ENCODE data around the gene PDE4A. TPM values are rescaled to one million over a fixed set of nuclear protein-coding genes. Genes with fewer than 3 reads are reported as not detected.
"Not testable (repeated sequence)": the region's sequence is repeated elsewhere in the genome, so short reads cannot be mapped to it uniquely, and the experiment has no call there.

PDE4A gene
- polyA plus RNA-seq, 2 donors: 1.2 to 1.3 TPM

- Histone ChIP-seq H3K9me3 (ENCODE audit: control insufficient read depth in 2 of 2, insufficient read depth in 1 of 2, low read depth in 1 of 2, low read length in 1 of 2) (no peaks in the 10 kb centered on the region), H3K36me3 (ENCODE audit: control insufficient read depth in 2 of 2, insufficient read depth in 2 of 2, low read length in 1 of 2) (no peaks in the 10 kb centered on the region), H3K27me3 (ENCODE audit: control insufficient read depth in 1 of 2, insufficient read depth in 2 of 2, low read length in 2 of 2) (no peaks in the 10 kb centered on the region), H3K27ac (ENCODE audit: low read depth in 2 of 2, low read length in 1 of 2) (no peak overlapping the region), H3K4me1 (ENCODE audit: control insufficient read depth in 2 of 2, insufficient read depth in 2 of 2, low read length in 1 of 2) (no peaks in the 10 kb centered on the region), H3K4me3 (ENCODE audit: low read depth in 1 of 2, low read length in 2 of 2) (no peak overlapping the region)
- 65% methylated on average over 4 of the region's 4 CpGs for WGBS, 2 donors
These were observed 33.5 kb downstream of the PDE4A start for GRCh38 chr19:10453852-10454251.

- WGBS, 2 donors: 38 to 48% methylated on average over 5 of the region's 5 CpGs
These were observed 33.9 kb downstream of the PDE4A start for GRCh38 chr19:10454267-10454666.

GRCh38 chr19:10458733-10459132 lies 38.4 kb downstream of the PDE4A start:
- H3K27ac ChIP-seq (ENCODE audit: low read depth in 2 of 2, low read length in 1 of 2); H3K4me1 ChIP-seq (ENCODE audit: control insufficient read depth in 2 of 2, insufficient read depth in 2 of 2, low read length in 1 of 2); H3K9me3 ChIP-seq (ENCODE audit: control insufficient read depth in 2 of 2, insufficient read depth in 1 of 2, low read depth in 1 of 2, low read length in 1 of 2); H3K4me3 ChIP-seq (ENCODE audit: low read depth in 1 of 2, low read length in 2 of 2); H3K36me3 ChIP-seq (ENCODE audit: control insufficient read depth in 2 of 2, insufficient read depth in 2 of 2, low read length in 1 of 2); H3K27me3 ChIP-seq (ENCODE audit: control insufficient read depth in 1 of 2, insufficient read depth in 2 of 2, low read length in 2 of 2): not testable (repeated sequence)
- 88 to 92% methylated on average over 7 of the region's 7 CpGs for WGBS, 2 donors

More at GRCh38 chr19:10454267-10454666, 33.9 kb downstream of the PDE4A start:
- Histone ChIP-seq H3K27me3 (ENCODE audit: control insufficient read depth in 1 of 2, insufficient read depth in 2 of 2, low read length in 2 of 2) (no peaks in the 10 kb centered on the region), H3K4me1 (ENCODE audit: control insufficient read depth in 2 of 2, insufficient read depth in 2 of 2, low read length in 1 of 2) (no peaks in the 10 kb centered on the region), H3K4me3 (ENCODE audit: low read depth in 1 of 2, low read length in 2 of 2) (no peak overlapping the region), H3K36me3 (ENCODE audit: control insufficient read depth in 2 of 2, insufficient read depth in 2 of 2, low read length in 1 of 2) (no peaks in the 10 kb centered on the region), H3K9me3 (ENCODE audit: control insufficient read depth in 2 of 2, insufficient read depth in 1 of 2, low read depth in 1 of 2, low read length in 1 of 2) (no peaks in the 10 kb centered on the region), H3K27ac (ENCODE audit: low read depth in 2 of 2, low read length in 1 of 2) (no peak overlapping the region)

GRCh38 chr19:10460714-10461046 lies 40.3 kb downstream of the PDE4A start:
- no peaks in the 10 kb centered on the region for H3K27me3 ChIP-seq (ENCODE audit: control insufficient read depth in 1 of 2, insufficient read depth in 2 of 2, low read length in 2 of 2)
- H3K9me3 ChIP-seq (ENCODE audit: control insufficient read depth in 2 of 2, insufficient read depth in 1 of 2, low read depth in 1 of 2, low read length in 1 of 2): no peaks in the 10 kb centered on the region
- WGBS, 2 donors: 47 to 50% methylated on average over 8 of the region's 8 CpGs
- H3K4me1 ChIP-seq (ENCODE audit: control insufficient read depth in 2 of 2, insufficient read depth in 2 of 2, low read length in 1 of 2): peaks cover 4 to 7% of the 10 kb centered on the region in 2 donors
- H3K4me3 ChIP-seq (ENCODE audit: low read depth in 1 of 2, low read length in 2 of 2): no peak overlapping the region
- peaks cover 0 to 5% of the 10 kb centered on the region in 2 donors for H3K36me3 ChIP-seq (ENCODE audit: control insufficient read depth in 2 of 2, insufficient read depth in 2 of 2, low read length in 1 of 2)
- no peak overlapping the region for H3K27ac ChIP-seq (ENCODE audit: low read depth in 2 of 2, low read length in 1 of 2)

- peak overlapping the region in 1 of 2 donors; percentile 38 for H3K4me3 ChIP-seq (ENCODE audit: low read depth in 1 of 2, low read length in 2 of 2)
- WGBS, 2 donors: 6 to 10% methylated on average over 33 to 45 of the region's 45 CpGs
- H3K27me3 ChIP-seq (ENCODE audit: control insufficient read depth in 1 of 2, insufficient read depth in 2 of 2, low read length in 2 of 2): no peaks in the 10 kb centered on the region
- H3K27ac ChIP-seq (ENCODE audit: low read depth in 2 of 2, low read length in 1 of 2): no peak overlapping the region
- H3K4me1 ChIP-seq (ENCODE audit: control insufficient read depth in 2 of 2, insufficient read depth in 2 of 2, low read length in 1 of 2): peaks cover 4 to 7% of the 10 kb centered on the region in 2 donors
- H3K9me3 ChIP-seq (ENCODE audit: control insufficient read depth in 2 of 2, insufficient read depth in 1 of 2, low read depth in 1 of 2, low read length in 1 of 2): no peaks in the 10 kb centered on the region
- peaks cover 0 to 5% of the 10 kb centered on the region in 2 donors for H3K36me3 ChIP-seq (ENCODE audit: control insufficient read depth in 2 of 2, insufficient read depth in 2 of 2, low read length in 1 of 2)
These were observed 41.0 kb downstream of the PDE4A start for GRCh38 chr19:10461047-10461949.

DNA sequence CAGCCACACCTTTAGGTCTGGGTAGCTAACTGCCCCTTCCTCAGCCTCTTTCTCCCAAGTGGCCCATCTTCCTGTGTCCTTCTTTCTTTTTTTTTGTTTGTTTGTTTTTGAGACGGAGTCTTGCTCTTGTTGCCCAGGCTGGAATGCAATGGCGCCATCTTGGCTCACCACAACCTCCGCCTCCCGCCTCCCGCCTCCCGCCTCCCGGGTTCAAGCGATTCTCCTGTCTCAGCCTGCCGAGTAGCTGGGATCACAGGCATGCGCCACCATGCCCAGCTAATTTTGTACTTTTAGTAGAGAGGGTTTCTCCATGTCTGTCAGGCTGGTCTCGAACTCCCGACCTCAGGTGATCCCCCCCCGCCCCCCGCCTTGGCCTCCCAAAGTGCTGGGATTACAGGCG lies 41.7 kb downstream of the PDE4A start:
- H3K4me3 ChIP-seq (ENCODE audit: low read depth in 1 of 2, low read length in 2 of 2); H3K4me1 ChIP-seq (ENCODE audit: control insufficient read depth in 2 of 2, insufficient read depth in 2 of 2, low read length in 1 of 2); H3K36me3 ChIP-seq (ENCODE audit: control insufficient read depth in 2 of 2, insufficient read depth in 2 of 2, low read length in 1 of 2); H3K27ac ChIP-seq (ENCODE audit: low read depth in 2 of 2, low read length in 1 of 2); H3K27me3 ChIP-seq (ENCODE audit: control insufficient read depth in 1 of 2, insufficient read depth in 2 of 2, low read length in 2 of 2); H3K9me3 ChIP-seq (ENCODE audit: control insufficient read depth in 2 of 2, insufficient read depth in 1 of 2, low read depth in 1 of 2, low read length in 1 of 2): not testable (repeated sequence)
- WGBS, 2 donors: 74 to 79% methylated on average over 15 of the region's 15 CpGs

- H3K36me3 ChIP-seq (ENCODE audit: control insufficient read depth in 2 of 2, insufficient read depth in 2 of 2, low read length in 1 of 2): peaks cover 0 to 5% of the 10 kb centered on the region in 2 donors
- H3K27ac ChIP-seq (ENCODE audit: low read depth in 2 of 2, low read length in 1 of 2): no peak overlapping the region
- no peaks in the 10 kb centered on the region for H3K27me3 ChIP-seq (ENCODE audit: control insufficient read depth in 1 of 2, insufficient read depth in 2 of 2, low read length in 2 of 2)
- no peak overlapping the region for H3K4me3 ChIP-seq (ENCODE audit: low read depth in 1 of 2, low read length in 2 of 2)
- WGBS, 2 donors: 82 to 90% methylated on average over 4 of the region's 4 CpGs
- no peaks in the 10 kb centered on the region for H3K9me3 ChIP-seq (ENCODE audit: control insufficient read depth in 2 of 2, insufficient read depth in 1 of 2, low read depth in 1 of 2, low read length in 1 of 2)
- peaks cover 4 to 7% of the 10 kb centered on the region in 2 donors for H3K4me1 ChIP-seq (ENCODE audit: control insufficient read depth in 2 of 2, insufficient read depth in 2 of 2, low read length in 1 of 2)
These were observed 42.2 kb downstream of the PDE4A start for GRCh38 chr19:10462557-10462956.

DNA sequence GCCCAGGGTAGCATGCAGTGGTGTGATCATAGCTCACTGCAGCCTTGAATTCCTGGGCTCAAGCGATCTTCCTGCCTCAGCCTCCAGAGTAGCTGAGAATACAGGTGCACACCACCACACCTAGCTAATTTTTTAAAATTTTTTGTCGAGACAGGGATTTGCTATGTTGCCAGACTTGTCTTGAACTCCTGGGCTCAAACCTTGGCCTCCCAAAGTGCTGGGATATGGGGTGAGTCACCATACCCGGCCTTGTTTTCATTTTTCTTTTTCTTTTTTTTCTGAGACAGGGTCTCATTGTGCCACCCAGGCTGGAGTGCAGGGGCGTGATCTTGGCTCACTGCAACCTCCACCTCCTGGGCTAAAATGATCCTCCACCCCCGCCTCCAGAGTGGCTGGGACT lies 44.1 kb downstream of the PDE4A start:
- no peaks in the 10 kb centered on the region for H3K27me3 ChIP-seq (ENCODE audit: control insufficient read depth in 1 of 2, insufficient read depth in 2 of 2, low read length in 2 of 2)
- H3K36me3 ChIP-seq (ENCODE audit: control insufficient read depth in 2 of 2, insufficient read depth in 2 of 2, low read length in 1 of 2): peaks cover 0 to 5% of the 10 kb centered on the region in 2 donors
- WGBS, 2 donors: 66 to 81% methylated on average over 5 of the region's 5 CpGs
- H3K4me3 ChIP-seq (ENCODE audit: low read depth in 1 of 2, low read length in 2 of 2): no peak overlapping the region
- no peaks in the 10 kb centered on the region for H3K9me3 ChIP-seq (ENCODE audit: control insufficient read depth in 2 of 2, insufficient read depth in 1 of 2, low read depth in 1 of 2, low read length in 1 of 2)
- H3K4me1 ChIP-seq (ENCODE audit: control insufficient read depth in 2 of 2, insufficient read depth in 2 of 2, low read length in 1 of 2): peaks cover 4 to 7% of the 10 kb centered on the region in 2 donors
- no peak overlapping the region for H3K27ac ChIP-seq (ENCODE audit: low read depth in 2 of 2, low read length in 1 of 2)

DNA sequence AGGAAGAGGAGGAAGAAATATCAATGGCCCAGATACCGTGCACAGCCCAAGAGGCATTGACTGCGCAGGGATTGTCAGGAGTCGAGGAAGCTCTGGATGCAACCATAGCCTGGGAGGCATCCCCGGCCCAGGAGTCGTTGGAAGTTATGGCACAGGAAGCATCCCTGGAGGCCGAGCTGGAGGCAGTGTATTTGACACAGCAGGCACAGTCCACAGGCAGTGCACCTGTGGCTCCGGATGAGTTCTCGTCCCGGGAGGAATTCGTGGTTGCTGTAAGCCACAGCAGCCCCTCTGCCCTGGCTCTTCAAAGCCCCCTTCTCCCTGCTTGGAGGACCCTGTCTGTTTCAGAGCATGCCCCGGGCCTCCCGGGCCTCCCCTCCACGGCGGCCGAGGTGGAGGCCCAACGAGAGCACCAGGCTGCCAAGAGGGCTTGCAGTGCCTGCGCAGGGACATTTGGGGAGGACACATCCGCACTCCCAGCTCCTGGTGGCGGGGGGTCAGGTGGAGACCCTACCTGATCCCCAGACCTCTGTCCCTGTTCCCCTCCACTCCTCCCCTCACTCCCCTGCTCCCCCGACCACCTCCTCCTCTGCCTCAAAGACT lies 46.9 kb downstream of the PDE4A start:
- WGBS, 2 donors: 86 to 88% methylated on average over 20 of the region's 20 CpGs
- H3K4me3 ChIP-seq (ENCODE audit: low read depth in 1 of 2, low read length in 2 of 2): no peak overlapping the region
- H3K36me3 ChIP-seq (ENCODE audit: control insufficient read depth in 2 of 2, insufficient read depth in 2 of 2, low read length in 1 of 2): peaks cover 0 to 3% of the 10 kb centered on the region in 2 donors

More for the DNA sequence above, 46.9 kb downstream of the PDE4A start:
- Histone ChIP-seq H3K9me3 (ENCODE audit: control insufficient read depth in 2 of 2, insufficient read depth in 1 of 2, low read depth in 1 of 2, low read length in 1 of 2) (no peaks in the 10 kb centered on the region), H3K27ac (ENCODE audit: low read depth in 2 of 2, low read length in 1 of 2) (no peak overlapping the region), H3K4me1 (ENCODE audit: control insufficient read depth in 2 of 2, insufficient read depth in 2 of 2, low read length in 1 of 2) (no peaks in the 10 kb centered on the region), H3K27me3 (ENCODE audit: control insufficient read depth in 1 of 2, insufficient read depth in 2 of 2, low read length in 2 of 2) (no peaks in the 10 kb centered on the region)
